ENCODE results near the gene FKBP15.
"Not testable (repeated sequence)": the region's sequence is repeated elsewhere in the genome, so short reads cannot be mapped to it uniquely, and the experiment has no call there.

Gene FKBP15

GRCh38 chr9:113221003-113221799 lies at the start of gene FKBP15, which contains the start of gene SLC31A1:
Gene FKBP15, minus strand, starts transcription at chr9:113221277. Its CDS starts 34 bp downstream, at chr9:113221243.
Gene SLC31A1, plus strand, starts transcription at chr9:113221544. Its CDS starts 34,605 bp downstream, at chr9:113256149.
- DNase-seq: peak; percentile 91 to 99 (median 99)

- DNase-seq: no peak
Measured at GRCh38 chr9:113269871-113270270, 48.8 kb upstream of the FKBP15 start.

- no peak for DNase-seq
Measured at GRCh38 chr9:113269355-113269754, 48.3 kb upstream of the FKBP15 start.

GRCh38 chr9:113267911-113268566 lies 47.0 kb upstream of the FKBP15 start:
- no peak for DNase-seq

- DNase-seq: peak in 1 of 3 experiments; percentile 10
Measured at GRCh38 chr9:113266174-113266573, 45.1 kb upstream of the FKBP15 start.

- DNase-seq: no peak
Measured at GRCh38 chr9:113261917-113262671, 41.0 kb upstream of the FKBP15 start.

- no peak for DNase-seq
Measured at GRCh38 chr9:113258282-113258681, 37.2 kb upstream of the FKBP15 start.

GRCh38 chr9:113257863-113258262 lies 36.8 kb upstream of the FKBP15 start:
- no peak for DNase-seq

- DNase-seq: no peak
Measured at GRCh38 chr9:113255438-113255837, 34.4 kb upstream of the FKBP15 start.

GRCh38 chr9:113254991-113255390 lies 33.9 kb upstream of the FKBP15 start:
- no peak for DNase-seq

GRCh38 chr9:113250807-113251206 lies 29.7 kb upstream of the FKBP15 start:
- DNase-seq: no peak

- DNase-seq: not testable (repeated sequence)
Measured at GRCh38 chr9:113249661-113250060, 28.6 kb upstream of the FKBP15 start.

GRCh38 chr9:113247640-113248039 lies 26.6 kb upstream of the FKBP15 start:
- DNase-seq: peak in 2 of 3 experiments; percentile 13 to 72

GRCh38 chr9:113246928-113247327 lies 25.9 kb upstream of the FKBP15 start:
- DNase-seq: no peak

GRCh38 chr9:113245894-113246293 lies 24.8 kb upstream of the FKBP15 start:
- DNase-seq: no peak

- no peak for DNase-seq
Measured at GRCh38 chr9:113244556-113244955, 23.5 kb upstream of the FKBP15 start.

GRCh38 chr9:113241161-113241560 lies 20.1 kb upstream of the FKBP15 start:
- no peak for DNase-seq

- DNase-seq: no peak
Measured at GRCh38 chr9:113238859-113239232, 17.8 kb upstream of the FKBP15 start.

- DNase-seq: no peak
Measured at GRCh38 chr9:113238202-113238858, 17.3 kb upstream of the FKBP15 start.

GRCh38 chr9:113237026-113237425 lies 15.9 kb upstream of the FKBP15 start:
- no peak for DNase-seq

GRCh38 chr9:113235701-113236255 lies 14.7 kb upstream of the FKBP15 start:
- DNase-seq: not testable (repeated sequence)

- DNase-seq: no peak
Measured at GRCh38 chr9:113231701-113232100, 10.6 kb upstream of the FKBP15 start.
